A549 (cell line): Measurements from ENCODE around the gene LTBP3.

Experiments
- MAZ ChIP-seq: fragments of 150-350 bp; IDR thresholded peaks from 2 replicates; pipeline ENCODE4 v1.6.1; 2014; ENCODE audit warnings: antibody characterized with exemption, low read depth, low read length, borderline replicate concordance
- SMC3 ChIP-seq: fragments of >200 bp; sonication (Bioruptor Twin); formaldehyde crosslinking; IDR thresholded peaks from 3 replicates; pipeline ENCODE4 v1.6.1; 2018; ENCODE audit warnings: inconsistent platforms
- USF2 ChIP-seq: fragments of 450-650 bp; IDR thresholded peaks from 2 replicates; pipeline ENCODE4 v1.6.1; 2014; ENCODE audit warnings: antibody characterized with exemption

GRCh38 chr11:65586676-65587075, 28.5 kb upstream of the LTBP3 start:
- TF ChIP-seq MAZ = no peak
- no peak for TF ChIP-seq USF2
- TF ChIP-seq SMC3 = no peak
